Neural crest cell (in vitro differentiated cells): Measurements from ENCODE around the gene MARK4. TPM values are rescaled to one million over a fixed set of nuclear protein-coding genes. Genes with fewer than 3 reads are reported as not detected.

ENCODE experiments used
- DNase-seq: peaks from one replicate; pipeline ENCODE4 v3.0.0; 2021; ENCODE audit warnings: low read depth, mixed read lengths, low spot score
- H3K27ac Mint-ChIP-seq: one replicate; pipeline ENCODE4 v1.8.0; 2021; ENCODE audit warnings: mild to moderate bottlenecking, mixed read lengths; ENCODE audit not compliant: unreplicated experiment
- H3K27me3 Mint-ChIP-seq: 2 replicates; pipeline ENCODE4 v1.8.0; 2021; ENCODE audit warnings: low read depth, mild to moderate bottlenecking, mixed read lengths
- H3K36me3 Mint-ChIP-seq: 2 replicates; pipeline ENCODE4 v1.8.0; 2021; ENCODE audit warnings: low read depth, mild to moderate bottlenecking, mixed read lengths
- H3K4me1 Mint-ChIP-seq: 2 replicates; pipeline ENCODE4 v1.8.0; 2021; ENCODE audit warnings: mixed read lengths
- H3K4me3 Mint-ChIP-seq: one replicate; pipeline ENCODE4 v1.8.0; 2021; ENCODE audit warnings: mild to moderate bottlenecking, mixed read lengths
- H3K9me3 Mint-ChIP-seq: 2 replicates; pipeline ENCODE4 v1.8.0; 2021; ENCODE audit warnings: mixed read lengths
- total RNA-seq: library from RNA; stranded (reverse); gene quantifications from 2 replicates; pipeline ENCODE4 v1.2.1, GENCODE V29; 2021
- TF ChIP-seq, protein P1 (sequence below): fragments of 200-600 bp; sonication (generic); conservative IDR thresholded peaks from 2 replicates; pipeline ENCODE4 v1.5.0; 2021; ENCODE audit warnings: antibody characterized with exemption, mild to moderate bottlenecking

MARK4 gene
- total RNA-seq, 1 donor from 2014 or later: 59.8 TPM

DNA sequence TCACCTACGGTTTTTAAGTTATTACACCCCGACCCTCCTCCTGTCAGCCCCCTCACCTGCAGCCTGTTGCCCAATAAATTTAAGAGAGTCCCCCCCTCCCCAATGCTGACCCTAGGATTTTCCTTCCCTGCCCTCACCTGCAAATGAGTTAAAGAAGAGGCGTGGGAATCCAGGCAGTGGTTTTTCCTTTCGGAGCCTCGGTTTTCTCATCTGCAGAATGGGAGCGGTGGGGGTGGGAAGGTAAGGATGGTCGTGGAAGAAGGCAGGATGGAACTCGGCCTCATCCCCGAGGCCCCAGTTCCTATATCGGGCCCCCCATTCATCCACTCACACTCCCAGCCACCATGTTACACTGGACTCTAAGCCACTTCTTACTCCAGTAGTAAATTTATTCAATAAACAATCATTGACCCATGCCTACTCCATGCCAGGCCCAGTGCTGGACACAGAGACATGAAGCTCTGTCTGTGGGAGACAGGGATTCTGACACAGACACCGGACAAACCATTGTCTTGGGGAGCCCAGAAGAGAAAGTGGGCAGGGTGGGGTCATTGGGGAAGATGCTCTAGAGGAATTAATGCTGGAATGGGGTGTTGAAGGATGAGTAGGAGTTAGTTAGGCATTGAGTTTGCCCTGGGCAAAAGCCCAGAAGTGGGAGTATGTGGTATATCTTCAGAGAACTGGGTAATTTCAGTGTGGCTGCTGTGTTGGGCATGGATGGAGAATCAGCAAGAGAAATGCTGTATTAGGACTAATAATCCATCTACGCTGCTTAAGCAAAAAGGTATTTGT, 52.4 kb downstream of the MARK4 start:
- H3K27me3 Mint-ChIP-seq: peaks cover 13% of the 10 kb centered on the region
- TF ChIP-seq, protein P1, sequence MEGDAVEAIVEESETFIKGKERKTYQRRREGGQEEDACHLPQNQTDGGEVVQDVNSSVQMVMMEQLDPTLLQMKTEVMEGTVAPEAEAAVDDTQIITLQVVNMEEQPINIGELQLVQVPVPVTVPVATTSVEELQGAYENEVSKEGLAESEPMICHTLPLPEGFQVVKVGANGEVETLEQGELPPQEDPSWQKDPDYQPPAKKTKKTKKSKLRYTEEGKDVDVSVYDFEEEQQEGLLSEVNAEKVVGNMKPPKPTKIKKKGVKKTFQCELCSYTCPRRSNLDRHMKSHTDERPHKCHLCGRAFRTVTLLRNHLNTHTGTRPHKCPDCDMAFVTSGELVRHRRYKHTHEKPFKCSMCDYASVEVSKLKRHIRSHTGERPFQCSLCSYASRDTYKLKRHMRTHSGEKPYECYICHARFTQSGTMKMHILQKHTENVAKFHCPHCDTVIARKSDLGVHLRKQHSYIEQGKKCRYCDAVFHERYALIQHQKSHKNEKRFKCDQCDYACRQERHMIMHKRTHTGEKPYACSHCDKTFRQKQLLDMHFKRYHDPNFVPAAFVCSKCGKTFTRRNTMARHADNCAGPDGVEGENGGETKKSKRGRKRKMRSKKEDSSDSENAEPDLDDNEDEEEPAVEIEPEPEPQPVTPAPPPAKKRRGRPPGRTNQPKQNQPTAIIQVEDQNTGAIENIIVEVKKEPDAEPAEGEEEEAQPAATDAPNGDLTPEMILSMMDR: no peak
- no peak overlapping the region for H3K4me3 Mint-ChIP-seq
- no peaks in the 10 kb centered on the region for H3K4me1 Mint-ChIP-seq
- H3K36me3 Mint-ChIP-seq: peaks cover 13% of the 10 kb centered on the region
- peak overlapping the region; percentile 67 for H3K27ac Mint-ChIP-seq
- no peak for DNase-seq
- H3K9me3 Mint-ChIP-seq: no peaks in the 10 kb centered on the region

DNA sequence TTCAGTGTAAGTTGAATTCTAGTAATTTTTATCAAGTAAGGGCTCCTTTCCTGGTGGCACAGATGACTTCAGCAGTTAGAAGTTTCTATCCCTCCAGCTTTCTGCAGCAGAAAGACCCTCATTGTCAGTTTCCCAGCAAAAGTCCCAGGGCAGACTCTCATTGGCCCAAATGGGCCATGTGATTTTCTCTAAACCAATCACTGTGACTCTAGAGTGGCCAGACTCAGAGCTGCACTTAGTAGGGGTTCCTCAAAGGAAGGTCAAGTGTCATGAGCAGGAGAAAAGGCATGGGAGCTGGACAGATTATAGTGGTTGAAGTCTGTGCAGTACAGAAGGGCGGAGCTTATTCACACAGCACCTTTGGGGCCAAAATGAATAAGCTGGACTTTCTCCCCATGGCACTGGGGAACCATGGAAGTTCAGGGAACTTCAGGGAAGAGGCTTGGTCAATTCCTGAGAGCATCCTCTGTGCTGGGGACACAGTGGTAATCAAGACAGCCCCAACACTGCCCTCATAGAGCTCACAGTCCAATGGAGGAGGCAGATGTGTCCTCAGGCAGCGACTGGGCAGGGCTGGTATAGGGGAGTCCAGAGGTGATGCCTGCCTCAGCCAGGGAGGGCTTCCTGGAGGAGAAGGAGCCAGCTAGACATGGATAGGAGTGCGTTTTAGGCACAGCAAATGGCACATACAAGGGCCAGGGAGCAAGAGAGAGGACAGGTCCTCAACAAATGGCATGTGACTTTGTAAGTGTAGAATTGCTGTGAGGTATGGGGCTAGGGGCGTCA, 53.3 kb downstream of the MARK4 start:
- Mint-ChIP-seq H3K27ac (no peak overlapping the region), H3K27me3 (peaks cover 13% of the 10 kb centered on the region), H3K4me3 (no peak overlapping the region), H3K9me3 (no peaks in the 10 kb centered on the region), H3K36me3 (peaks cover 10% of the 10 kb centered on the region), H3K4me1 (no peaks in the 10 kb centered on the region)
- TF ChIP-seq, protein P1: no peak
- DNase-seq: no peak

DNA sequence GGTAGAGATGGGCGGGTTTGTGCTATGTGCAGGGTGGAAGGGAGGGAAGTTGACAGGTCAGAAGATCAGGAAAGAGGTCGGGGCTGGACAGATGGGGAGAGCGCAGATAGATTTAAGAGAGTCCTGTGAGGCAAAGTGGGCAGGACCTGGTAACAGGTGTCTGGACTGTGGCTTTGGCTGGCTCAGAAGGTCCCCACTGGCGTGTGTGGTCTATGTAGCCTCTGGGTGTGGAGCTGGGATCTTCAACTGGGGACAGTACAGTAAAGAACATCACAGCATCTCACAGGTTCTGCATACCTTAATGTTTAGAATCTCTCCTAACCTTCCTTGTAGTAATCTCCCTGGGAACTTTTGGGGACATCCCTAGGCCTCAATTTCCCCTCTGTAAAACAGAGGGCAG, 53.9 kb downstream of the MARK4 start:
- Mint-ChIP-seq H3K4me1 (no peaks in the 10 kb centered on the region), H3K27ac (no peak overlapping the region), H3K9me3 (no peaks in the 10 kb centered on the region), H3K36me3 (peaks cover 8% of the 10 kb centered on the region), H3K4me3 (no peak overlapping the region), H3K27me3 (peaks cover 13% of the 10 kb centered on the region)
- TF ChIP-seq, protein P1: no peak
- no peak for DNase-seq

DNA sequence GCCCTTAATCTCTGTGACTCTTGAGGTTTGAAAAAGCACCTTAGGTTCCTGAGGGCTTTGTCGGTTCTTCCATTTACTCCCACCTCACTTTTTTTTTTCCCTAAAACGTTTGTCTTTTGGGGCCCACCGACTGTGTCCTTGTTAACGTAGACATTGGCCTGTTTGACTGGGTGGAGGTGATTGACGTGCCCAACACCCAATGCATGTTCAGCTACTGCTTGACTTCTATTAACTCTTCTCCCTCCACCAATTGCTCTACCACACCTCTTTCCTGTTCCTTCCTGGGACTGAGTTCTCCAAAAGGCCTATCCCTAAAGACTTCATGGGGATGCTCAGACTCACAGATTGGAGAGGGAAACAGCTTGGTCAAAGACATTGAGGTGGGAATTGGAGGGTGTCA, 54.4 kb downstream of the MARK4 start:
- Mint-ChIP-seq H3K4me1 (no peaks in the 10 kb centered on the region), H3K36me3 (peaks cover 5% of the 10 kb centered on the region), H3K9me3 (no peaks in the 10 kb centered on the region), H3K27me3 (peaks cover 13% of the 10 kb centered on the region), H3K4me3 (no peak overlapping the region), H3K27ac (no peak overlapping the region)
- TF ChIP-seq, protein P1: no peak
- DNase-seq: no peak

DNA sequence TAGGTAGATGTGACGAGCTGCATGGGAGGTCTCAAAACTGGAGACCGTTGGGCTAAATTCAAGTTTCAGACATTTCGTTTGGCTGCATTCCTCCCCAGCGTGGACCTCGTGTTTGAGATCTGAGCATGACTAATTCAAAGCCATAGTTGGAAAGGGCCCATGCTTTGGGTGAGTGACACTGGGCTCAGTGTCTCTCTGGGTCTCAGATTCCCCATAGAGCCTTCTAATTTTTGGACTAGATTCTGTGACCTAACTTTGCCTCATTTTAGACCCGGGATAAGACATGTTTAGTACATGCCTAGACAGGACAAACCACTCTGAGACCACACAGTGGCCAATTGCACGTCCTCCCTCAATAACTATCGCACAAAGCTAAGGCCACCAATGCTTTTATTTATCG, 55.0 kb downstream of the MARK4 start:
- Mint-ChIP-seq H3K9me3 (no peaks in the 10 kb centered on the region), H3K27me3 (peaks cover 13% of the 10 kb centered on the region), H3K36me3 (no peaks in the 10 kb centered on the region), H3K4me1 (no peaks in the 10 kb centered on the region), H3K27ac (no peak overlapping the region), H3K4me3 (no peak overlapping the region)
- TF ChIP-seq, protein P1: no peak
- no peak for DNase-seq
